Measurements from ENCODE around the gene HABP4.

The HABP4 gene

DNA sequence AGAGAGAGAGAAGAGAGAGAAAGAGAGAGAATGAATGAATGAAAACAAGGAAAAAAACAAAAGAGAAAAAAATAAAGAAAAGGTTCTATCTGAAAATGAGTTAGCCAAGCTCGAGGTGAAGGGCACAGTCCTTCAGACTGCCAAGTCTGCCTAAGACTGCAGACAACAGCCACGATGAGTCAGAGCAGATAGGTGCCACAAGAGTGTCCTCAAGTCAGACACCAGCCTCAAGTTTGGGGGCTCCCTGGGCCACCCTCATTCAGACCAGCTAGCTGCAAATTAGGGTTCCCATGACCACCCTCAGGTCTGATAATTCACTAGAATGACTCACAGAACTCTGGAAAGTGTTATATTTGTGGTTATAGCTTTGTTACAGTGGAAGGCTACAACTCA is 13.9 kb upstream of the HABP4 start:
- DNase-seq (ENCODE audit: low read depth), result no peak

DNA sequence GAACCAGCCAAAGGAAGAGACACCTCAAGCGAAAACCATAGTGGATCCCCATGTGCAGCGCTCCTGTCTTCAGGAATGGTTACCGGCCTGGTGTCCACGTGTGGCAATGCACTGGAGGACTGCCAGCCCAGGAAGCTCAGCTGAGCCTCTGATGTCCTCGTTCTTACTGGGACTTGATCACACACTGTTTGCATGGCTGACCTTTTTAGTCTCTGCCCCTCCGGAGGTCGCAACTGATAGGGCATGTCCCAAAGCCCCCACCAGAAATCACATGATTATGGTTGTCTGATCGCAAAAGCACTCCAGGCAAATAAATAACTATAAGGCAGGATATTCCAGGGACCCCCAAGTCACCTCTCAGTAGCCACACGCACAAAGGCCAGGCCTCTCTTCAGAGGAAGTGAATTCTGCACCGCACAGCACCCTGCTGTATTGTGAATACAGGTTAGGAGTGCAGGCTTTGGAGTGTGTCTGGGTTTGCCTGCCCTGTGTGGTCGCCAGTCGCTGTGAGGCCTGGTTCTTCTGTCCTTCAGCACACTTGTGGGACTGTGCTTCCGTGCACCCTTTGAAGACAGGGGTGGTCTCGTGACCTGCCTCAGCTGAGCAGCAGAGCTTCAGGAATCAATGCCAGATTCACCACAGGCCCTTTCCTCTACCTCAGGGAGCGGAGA is 13.4 kb upstream of the HABP4 start:
- DNase-seq (ENCODE audit: low read depth), result no peak

DNA sequence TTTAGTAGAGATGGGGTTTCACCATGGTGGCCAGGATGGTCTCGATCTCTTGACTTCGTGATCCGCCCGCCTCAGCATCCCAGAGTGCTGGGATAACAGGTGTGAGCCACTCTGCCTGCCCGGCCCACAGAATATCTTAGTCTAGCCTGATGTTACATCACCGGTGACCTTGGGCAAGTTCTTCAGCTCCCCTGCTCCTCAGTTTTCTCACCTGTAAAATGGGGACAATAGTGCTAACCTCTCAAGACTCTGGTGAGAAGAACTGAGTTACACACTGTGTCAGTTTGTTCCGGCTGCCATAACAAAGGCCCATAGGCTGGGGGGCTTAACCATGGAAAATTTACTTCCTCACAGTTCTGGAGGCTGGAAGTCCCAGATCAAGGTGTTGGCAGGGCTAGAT is 12.5 kb upstream of the HABP4 start:
- DNase-seq (ENCODE audit: low read depth), result no peak

DNA sequence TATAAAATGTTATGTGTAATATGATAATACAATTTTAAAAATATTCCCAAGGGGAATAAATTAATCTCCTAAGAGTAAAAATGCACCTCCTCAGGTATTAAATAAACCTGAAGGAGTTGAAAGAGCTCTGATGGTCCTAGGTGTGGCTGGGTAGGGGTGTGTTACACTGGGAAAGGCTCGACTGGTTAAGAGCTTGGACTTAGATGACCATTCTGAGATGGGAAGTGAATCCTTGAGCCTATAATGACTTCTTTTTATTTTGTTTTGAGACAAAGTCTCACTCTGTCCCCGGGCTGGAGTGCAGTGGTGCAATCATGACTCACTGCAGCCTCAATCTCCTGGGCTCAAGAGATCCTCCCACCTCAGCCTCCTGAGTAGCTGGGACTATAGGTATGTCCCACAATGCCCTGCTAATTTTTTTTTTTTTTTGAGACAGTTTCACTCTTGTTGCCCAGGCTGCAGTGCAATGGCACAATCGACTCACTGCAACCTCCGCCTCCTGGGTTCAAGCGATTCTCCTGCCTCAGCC is 9.2 kb upstream of the HABP4 start:
- no peak for DNase-seq (ENCODE audit: low read depth)

DNA sequence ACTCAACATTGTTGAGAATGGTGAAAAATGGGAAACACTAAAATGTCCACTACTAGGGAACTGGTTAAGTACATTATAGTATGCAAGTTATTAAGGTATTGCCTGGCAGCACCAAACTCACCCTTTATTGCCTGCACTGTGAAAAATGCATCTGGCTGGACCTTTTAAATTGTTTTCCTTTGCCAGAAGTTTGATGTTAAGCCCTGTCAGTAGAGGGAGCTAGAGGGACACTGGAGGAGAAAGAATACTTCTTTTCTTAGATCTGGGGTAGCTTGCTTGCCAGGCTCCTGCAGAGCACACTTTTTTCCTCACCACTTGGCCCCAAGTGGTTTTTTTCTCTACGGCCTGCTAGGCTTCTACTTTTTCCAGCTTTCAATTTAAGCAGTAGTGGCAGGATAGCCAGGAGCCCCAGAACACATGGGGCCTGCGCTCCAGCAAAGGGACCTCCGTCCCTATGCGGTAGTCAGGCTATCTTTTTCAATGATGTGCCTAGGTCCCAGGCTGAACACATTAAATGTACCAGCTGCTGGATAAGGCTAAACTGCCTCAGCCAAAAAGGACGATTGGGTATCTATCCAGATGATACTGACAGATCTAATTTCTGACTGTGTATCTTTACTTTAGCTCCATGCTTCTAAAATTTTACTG is 8.0 kb upstream of the HABP4 start:
- DNase-seq (ENCODE audit: low read depth), result no peak

DNA sequence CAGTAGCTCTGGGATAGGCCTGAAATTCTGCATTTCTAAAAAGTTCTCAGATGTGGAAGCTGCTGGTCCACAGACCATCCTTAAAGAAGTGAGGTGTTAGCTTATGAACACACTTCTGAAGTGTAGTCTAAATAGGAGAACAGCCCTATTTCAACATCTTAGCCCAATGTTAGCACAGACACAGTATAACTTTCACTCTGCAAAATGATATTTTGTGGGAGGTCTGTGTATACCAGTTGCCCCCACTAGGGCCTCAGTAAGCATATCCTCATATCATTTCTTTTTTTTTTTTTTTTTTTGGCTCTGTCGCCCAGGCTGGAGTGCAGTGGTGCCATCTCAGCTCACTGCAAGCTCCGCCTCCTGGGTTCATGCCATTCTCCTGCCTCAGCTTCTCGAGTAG is 7.5 kb upstream of the HABP4 start:
- no peak for DNase-seq (ENCODE audit: low read depth)

DNA sequence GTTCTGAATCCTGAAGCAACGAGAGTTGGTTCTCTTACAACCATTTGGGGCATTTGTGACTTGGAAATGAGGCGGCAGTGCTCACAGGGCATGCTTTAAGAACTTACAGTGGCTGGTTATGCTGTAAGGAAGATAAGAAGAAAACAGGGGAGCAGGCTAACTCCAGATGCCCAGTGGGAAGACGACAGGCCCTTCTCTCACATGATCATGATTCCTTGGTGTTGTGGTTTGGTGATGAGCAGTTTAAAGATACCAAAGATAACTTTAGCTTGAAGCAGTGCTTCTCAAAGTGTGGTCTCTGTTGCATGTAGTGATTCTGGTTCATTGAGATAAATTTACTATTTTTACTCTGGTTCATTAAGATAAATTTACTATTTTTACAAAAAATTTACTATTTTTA is 2.6 kb upstream of the HABP4 start:
- DNase-seq (ENCODE audit: low read depth), result no peak

DNA sequence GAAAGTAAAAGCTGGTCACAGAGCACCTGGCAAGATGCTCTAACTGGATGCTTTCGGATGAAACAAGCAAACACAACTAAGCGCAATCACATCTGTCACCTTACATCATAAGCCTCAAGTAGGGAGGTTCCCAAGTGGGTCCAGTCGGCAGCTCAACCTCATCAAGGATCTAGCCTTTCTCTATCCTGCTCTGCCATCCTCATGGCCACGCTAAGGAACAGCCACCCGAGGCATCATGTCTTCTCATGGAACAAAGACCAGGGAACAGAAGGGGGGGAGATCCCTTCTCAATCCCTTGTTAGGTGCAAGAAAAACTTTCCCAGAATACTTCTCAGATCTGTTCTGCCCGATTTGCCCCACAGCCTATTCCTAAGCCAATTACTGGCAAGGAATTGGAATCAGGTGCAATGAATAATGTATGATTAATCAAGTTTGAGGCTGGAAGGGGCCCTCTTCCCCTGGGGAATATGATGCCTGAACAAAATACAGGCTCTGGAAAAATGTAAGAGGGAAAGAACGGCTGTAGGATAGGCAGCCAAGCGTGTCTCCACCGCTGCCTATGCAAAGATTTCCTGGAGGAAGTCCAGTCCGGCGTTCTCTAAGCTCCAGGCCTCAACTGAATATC is 1.3 kb upstream of the HABP4 start:
- DNase-seq (ENCODE audit: low read depth), result no peak

DNA sequence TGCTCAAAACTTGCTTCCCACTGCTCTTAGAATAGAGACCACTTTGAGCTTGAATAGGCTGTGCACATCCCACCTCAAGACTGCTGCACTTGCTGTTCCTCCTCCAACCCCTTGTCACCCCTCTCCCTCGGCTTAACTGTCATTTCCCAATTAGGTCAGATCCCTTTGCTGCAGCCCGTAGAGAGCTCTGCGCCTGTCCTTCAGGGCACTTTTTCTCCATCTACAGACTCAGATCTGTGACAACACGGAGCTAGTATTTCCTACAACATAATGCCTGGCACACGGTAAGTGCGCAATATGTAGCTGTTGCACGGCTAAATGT is 485 bp upstream of the HABP4 start:
- DNase-seq (ENCODE audit: low read depth), result no peak

DNA sequence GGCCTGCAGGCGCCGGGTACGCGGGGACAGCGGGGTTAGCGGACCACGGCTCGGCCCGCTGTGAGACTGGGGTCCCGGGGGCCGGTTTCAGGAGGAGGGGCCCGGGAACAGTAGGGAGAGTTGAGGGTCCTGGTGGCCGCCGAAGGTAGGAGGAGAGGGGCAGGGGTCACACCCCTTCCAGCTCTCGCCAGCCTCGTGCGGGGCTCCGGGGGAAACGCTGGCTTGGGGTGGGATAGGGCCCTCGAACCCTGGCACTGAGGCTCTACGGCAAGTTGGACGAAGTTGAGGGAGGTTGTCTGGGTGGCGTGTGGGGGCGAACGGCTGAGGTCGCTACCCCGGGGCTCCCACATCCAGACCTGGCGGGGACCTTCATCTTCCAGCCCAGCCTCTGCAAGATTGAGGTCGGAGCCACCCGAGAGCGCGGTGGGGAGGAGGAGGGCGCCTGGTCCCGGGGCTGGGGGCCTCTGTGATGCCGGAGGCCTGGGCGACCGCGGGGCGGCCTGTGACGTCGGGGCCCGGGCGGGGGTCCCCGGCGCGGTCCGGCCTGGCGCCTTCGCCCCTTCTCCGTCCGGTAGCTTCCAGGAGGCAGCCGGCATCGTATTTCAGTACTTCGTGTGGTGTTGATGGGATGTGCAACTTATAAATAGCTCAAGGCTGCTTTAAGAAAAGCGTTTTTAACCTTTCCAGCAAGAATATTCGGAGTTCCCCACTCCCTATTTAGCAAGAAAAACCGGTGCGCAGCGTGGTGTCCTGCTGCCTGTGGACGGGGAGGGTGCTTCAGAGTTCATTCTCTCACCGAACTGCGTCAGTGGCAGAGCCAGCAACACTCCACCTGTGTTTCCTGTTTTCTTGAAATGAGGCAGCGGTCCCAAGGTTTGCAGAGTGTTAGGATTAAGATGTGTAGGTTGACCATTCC is 902 bp downstream of the HABP4 start:
- DNase-seq (ENCODE audit: low read depth), result no peak

DNA sequence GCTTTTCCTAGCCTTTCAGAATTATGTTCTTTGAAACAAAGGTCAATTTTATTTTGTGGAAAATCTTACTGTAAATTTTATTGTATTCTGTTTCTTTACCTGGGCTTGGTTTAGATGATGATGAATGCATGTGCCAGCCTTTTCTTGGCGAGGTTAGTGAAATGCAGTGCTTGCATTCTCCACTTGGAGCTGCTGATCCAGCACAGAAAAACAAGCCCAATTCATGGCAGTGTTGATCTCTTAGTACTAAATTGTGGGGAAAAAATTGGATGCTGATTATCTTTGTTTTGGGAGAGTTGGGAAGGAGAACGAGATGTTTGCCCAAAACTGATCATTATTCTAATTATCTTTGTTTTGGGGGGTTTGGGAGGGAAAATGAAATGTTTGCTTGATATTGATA is 3.7 kb downstream of the HABP4 start:
- DNase-seq (ENCODE audit: low read depth), result no peak

DNA sequence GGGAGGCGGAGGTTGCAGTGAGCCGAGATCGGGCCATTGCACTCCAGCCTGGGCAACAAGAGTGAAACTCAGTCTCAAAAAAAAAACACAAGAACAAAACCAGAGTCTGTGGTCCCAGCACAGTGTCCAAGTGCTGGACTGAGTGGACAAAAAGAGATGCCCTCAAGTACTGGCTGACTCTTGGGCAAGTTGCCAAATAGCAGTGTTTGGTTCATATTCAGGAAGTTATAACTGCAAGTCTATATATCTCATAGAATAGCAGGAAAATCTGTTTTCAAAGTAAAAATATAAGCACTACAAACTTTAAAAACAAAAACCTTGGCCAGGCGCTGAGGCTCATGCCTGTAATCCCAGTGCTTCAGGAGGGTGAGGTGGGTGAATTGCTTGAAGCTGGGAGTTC is 7.3 kb downstream of the HABP4 start:
- DNase-seq (ENCODE audit: low read depth), result no peak

DNA sequence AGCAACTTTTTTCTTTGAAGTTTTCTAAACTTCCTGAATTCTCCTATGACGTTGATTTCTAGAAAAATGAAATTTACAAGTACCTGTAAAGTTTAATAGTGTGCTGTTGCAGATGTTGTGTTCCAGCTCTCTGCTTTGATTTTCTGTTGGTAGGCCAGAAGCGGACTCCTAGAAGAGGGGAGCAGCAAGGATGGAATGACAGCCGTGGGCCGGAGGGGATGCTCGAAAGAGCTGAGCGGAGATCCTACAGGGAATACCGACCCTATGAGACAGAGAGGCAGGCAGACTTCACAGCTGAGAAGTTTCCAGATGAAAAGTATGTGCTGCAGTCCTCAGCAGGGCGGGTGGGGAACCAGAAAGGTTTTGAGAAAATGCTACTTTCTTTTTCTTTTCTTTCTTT is 8.3 kb downstream of the HABP4 start:
- no peak for DNase-seq (ENCODE audit: low read depth)

DNA sequence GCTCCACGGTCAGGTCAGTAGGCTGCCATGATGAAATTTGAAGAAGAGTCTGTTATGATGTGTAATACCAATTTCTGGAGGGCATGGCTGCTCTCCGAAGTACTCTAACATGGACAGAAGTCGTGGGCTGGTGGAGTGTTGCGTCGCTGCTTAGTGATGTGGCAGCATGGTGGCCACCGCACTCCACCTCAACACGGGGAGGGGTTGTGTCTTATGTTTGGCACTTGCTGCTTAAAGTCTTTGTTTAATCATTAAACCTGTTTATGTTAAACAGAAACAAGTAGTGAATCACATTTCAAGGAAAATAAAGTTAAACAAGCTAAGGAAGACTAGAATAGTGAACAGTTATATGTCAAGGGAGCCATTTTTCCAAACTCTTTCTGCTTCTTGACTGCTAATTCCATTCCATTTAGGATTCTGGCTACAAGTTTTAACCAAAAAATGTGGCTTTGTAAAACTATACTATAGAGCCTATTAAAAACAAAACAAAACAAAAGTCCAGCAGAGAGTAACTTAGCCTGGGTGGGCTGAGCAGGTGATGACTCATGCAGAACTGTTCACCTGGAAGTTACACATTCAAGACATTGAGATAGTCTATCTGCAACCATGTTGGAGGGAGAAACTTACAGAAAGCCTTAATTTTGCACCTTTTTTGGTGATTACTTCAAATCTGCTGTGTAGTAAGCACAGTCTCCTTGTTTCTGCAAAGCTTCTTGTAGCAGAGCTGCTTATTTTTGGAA is 9.5 kb downstream of the HABP4 start:
- DNase-seq (ENCODE audit: low read depth), result no peak

DNA sequence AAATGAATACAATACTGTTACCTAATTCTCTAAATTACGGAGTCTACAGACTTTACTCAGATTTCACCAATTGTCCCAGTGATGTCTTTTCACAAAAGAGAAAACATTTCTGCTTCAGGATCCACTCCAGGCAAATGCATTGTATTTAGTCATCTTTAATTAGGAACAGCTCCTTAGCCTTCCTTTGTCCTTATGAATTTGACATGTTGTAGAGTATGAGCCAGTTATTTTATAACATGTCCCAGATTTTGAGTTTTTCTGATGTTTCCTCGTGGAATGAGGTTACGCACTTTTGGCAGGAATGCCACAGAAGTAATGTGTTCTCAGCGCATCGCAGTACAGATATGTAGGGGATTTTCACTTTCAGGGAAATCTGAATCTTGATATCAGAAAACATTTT is 10.5 kb downstream of the HABP4 start:
- DNase-seq (ENCODE audit: low read depth), result no peak

DNA sequence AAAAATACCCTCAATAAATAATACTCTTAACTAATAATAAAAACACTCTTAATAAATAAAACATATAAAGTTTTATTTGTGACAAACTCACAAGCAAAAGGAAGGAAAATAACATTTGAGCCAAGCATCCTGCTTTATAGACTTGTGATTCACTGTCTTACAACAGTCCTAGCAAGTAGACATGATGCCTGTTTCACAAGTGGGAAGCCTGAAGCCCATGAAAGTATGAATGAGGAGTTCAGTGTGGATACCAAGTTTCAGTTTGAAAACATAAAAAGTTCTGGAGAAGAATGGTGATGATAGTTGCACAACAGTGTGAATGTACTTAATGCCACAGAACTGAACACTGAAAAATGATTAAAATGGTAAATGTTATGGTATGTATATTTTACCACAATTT is 10.9 kb downstream of the HABP4 start:
- DNase-seq (ENCODE audit: low read depth), result no peak

DNA sequence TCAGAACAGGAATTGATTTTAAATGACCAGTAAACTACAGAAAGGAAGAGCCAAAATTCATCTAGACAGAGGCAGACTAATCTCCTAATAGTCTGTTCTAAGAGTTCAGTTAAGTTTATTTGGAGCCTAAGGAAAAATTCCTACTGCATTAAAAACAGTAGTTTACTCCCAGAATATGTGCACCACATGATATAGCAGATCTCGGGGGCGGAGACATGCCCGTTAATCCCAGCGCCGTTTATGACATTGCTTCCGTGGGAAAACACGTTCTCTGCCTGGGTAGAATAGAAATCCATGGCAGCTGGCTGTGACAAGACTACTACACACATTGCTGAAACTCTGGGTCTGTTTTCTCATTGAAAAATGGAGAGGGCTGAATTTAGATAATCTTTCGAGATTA is 11.4 kb downstream of the HABP4 start:
- no peak for DNase-seq (ENCODE audit: low read depth)

DNA sequence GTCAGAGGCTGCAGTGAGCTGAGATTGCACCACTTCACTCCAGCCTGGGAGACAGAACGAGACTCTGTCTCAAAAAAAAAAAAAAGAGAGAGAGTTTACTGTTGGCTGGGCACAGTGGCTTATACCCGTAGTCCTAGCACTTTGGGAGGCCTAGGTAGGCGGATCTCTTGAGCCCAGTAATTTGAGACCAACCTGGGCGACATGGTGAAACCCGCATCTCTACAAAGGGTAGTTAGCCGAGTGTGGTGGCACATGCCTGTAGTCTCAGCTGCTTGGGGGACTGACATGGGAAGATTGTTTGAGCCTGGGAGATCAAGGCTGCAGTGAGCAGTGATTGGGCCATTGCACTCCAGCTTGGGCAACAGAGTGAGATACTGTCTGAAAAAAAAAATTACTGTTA is 12.6 kb downstream of the HABP4 start:
- DNase-seq (ENCODE audit: low read depth), result no peak

DNA sequence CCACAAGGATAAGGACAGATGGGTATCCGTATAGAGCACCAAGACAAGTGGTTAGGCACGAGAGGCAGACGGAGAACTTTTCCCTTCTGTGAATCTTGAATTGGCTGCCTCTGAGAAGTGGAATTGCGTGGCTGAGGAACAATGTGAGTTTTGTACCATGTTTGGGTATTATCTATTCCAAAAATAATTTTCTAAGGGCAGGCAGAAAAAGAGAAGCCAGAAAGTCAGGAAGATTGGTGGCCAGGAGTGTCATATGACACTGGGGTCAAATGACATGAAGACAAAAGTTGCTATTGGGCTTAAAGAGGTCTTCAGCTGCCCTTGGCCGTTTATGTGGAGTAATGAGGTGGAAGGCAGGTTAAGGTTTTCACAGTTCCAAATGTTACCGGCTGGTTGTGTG is 14.5 kb downstream of the HABP4 start:
- DNase-seq (ENCODE audit: low read depth), result no peak

DNA sequence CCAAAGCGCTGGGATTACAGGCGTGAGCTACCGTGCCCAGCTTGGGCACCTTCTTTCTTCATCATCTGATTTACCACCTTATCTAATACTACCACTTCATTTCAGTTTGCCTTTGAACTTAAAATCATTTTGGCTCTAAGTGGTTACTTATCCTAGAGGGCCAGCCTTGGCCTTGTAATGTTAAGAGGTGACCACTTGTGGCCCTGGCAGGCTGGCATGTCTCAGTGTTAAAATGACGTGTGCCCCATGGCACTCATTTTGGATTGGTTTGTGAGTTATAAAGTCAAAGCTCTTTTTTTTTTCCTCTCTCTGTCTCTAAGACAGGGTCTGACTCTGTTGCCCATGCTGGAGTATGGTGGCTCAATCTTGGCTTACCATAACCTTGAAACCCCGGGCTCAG is 17.8 kb downstream of the HABP4 start:
- no peak for DNase-seq (ENCODE audit: low read depth)

DNA sequence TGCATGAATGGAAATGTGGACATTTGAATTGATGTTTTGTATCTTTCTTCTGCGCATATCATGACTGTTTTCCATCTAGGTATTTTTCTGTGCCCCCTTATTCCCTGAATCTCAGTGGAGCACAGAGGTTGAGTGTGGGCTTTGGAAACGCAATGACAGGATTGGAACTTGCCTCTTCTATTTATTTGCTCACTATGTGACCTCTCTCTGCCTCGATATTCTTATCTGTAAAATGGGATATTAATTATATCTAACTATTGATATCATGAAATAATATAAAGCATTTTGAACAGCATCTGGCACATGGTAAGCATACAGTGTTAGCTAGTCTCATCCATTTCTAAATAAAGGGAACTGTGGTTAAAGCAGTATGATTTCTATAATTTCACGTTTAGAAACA is 26.0 kb downstream of the HABP4 start:
- no peak for DNase-seq (ENCODE audit: low read depth)

DNA sequence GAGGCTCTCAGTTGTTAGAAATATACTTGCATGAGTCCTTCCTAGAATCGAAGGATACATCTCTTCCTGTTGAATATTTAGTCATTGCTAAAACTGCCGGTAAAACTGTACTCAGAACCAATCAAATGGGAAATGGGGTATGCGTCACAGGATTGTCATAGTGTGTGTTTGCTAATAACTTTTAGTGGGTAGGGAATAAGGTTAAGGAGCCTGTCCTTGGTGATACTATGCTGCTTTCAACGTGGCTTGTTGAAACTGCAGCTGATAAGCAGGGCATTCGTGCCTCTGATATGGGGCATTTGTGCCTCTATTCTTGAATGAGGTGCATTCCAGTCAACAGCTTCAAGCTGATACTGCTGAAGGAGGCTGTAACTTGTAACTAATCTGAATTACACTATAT is 26.6 kb downstream of the HABP4 start:
- no peak for DNase-seq (ENCODE audit: low read depth)
